Neuron (in vitro differentiated cells): ENCODE measurements around the gene PPP4R2.
"Not testable (repeated sequence)": the region's sequence is repeated elsewhere in the genome, so short reads cannot be mapped to it uniquely, and the experiment has no call there.

Experiments used
- H2AFZ ChIP-seq: one replicate; pipeline ENCODE4 v1.6.1; 2013; ENCODE audit warnings: low read depth, mild to moderate bottlenecking, inconsistent platforms, low read length, moderate library complexity
- H3K27me3 ChIP-seq: one replicate; pipeline ENCODE4 v1.6.1; 2013; ENCODE audit warnings: low read length; ENCODE audit not compliant: insufficient read depth
- H3K36me3 ChIP-seq: one replicate; pipeline ENCODE4 v1.6.1; 2013; ENCODE audit warnings: low read length; ENCODE audit not compliant: insufficient read depth
- H3K4me1 ChIP-seq: one replicate; pipeline ENCODE4 v1.6.1; 2013; ENCODE audit warnings: low read length; ENCODE audit not compliant: insufficient read depth
- H3K4me3 ChIP-seq: 2 replicates; pipeline ENCODE4 v1.5.1; 2013; ENCODE audit warnings: mild to moderate bottlenecking, low read length, moderate library complexity
- H3K9me3 ChIP-seq: one replicate; pipeline ENCODE4 v1.6.1; 2013; ENCODE audit warnings: low read length

The PPP4R2 gene

GRCh38 chr3:72991522-72991921, 5.1 kb upstream of the PPP4R2 start:
- H3K4me1 ChIP-seq: no peaks in the 10 kb centered on the region
- H3K9me3 ChIP-seq: no peaks in the 10 kb centered on the region
- no peak overlapping the region for H3K4me3 ChIP-seq
- H3K27me3 ChIP-seq: no peaks in the 10 kb centered on the region
- no peaks in the 10 kb centered on the region for H3K36me3 ChIP-seq
- H2AFZ ChIP-seq: no peak overlapping the region

- Histone ChIP-seq H3K4me3 (no peak overlapping the region), H3K4me1 (peaks cover 5% of the 10 kb centered on the region), H2AFZ (no peak overlapping the region), H3K27me3 (no peaks in the 10 kb centered on the region), H3K36me3 (peaks cover 2% of the 10 kb centered on the region), H3K9me3 (no peaks in the 10 kb centered on the region)
Measured at GRCh38 chr3:72993391-72993790, 3.2 kb upstream of the PPP4R2 start.

GRCh38 chr3:72995337-72995736, 1.3 kb upstream of the PPP4R2 start:
- Histone ChIP-seq H3K4me3 (no peak overlapping the region), H3K36me3 (peaks cover 19% of the 10 kb centered on the region), H2AFZ (no peak overlapping the region), H3K9me3 (no peaks in the 10 kb centered on the region), H3K4me1 (peaks cover 23% of the 10 kb centered on the region), H3K27me3 (no peaks in the 10 kb centered on the region)

- Histone ChIP-seq H3K27me3 (no peaks in the 10 kb centered on the region), H3K4me1 (peaks cover 23% of the 10 kb centered on the region), H2AFZ (peak overlapping the region; percentile 56), H3K9me3 (no peaks in the 10 kb centered on the region), H3K4me3 (peak overlapping the region; percentile 69), H3K36me3 (peaks cover 27% of the 10 kb centered on the region)
Measured at GRCh38 chr3:72996121-72996472, 514 bp upstream of the PPP4R2 start.

- Histone ChIP-seq H3K9me3 (no peaks in the 10 kb centered on the region), H3K4me1 (peaks cover 23% of the 10 kb centered on the region), H3K27me3 (no peaks in the 10 kb centered on the region), H3K4me3 (peak overlapping the region; percentile 69), H2AFZ (peak overlapping the region; percentile 27), H3K36me3 (peaks cover 40% of the 10 kb centered on the region)
Measured at GRCh38 chr3:72997421-72997961, 880 bp downstream of the PPP4R2 start.

GRCh38 chr3:72998466-72998865, 1.9 kb downstream of the PPP4R2 start:
- Histone ChIP-seq H3K4me1 (peaks cover 23% of the 10 kb centered on the region), H3K36me3 (peaks cover 47% of the 10 kb centered on the region), H3K9me3 (no peaks in the 10 kb centered on the region), H3K4me3 (peak overlapping the region; percentile 69), H3K27me3 (no peaks in the 10 kb centered on the region), H2AFZ (no peak overlapping the region)

GRCh38 chr3:72999951-73000350, 3.3 kb downstream of the PPP4R2 start:
- Histone ChIP-seq H3K36me3 (peaks cover 56% of the 10 kb centered on the region), H3K27me3 (no peaks in the 10 kb centered on the region), H3K4me1 (peaks cover 23% of the 10 kb centered on the region), H3K4me3 (no peak overlapping the region), H2AFZ (no peak overlapping the region), H3K9me3 (no peaks in the 10 kb centered on the region)

- Histone ChIP-seq H3K4me1 (peaks cover 20% of the 10 kb centered on the region), H3K36me3 (peaks cover 75% of the 10 kb centered on the region)
- not testable (repeated sequence) for H3K9me3 ChIP-seq, H2AFZ ChIP-seq, H3K4me3 ChIP-seq, H3K27me3 ChIP-seq
Measured at GRCh38 chr3:73003050-73003449, 6.4 kb downstream of the PPP4R2 start.

- H3K27me3 ChIP-seq: no peaks in the 10 kb centered on the region
- no peaks in the 10 kb centered on the region for H3K9me3 ChIP-seq
- H3K36me3 ChIP-seq: peaks cover 71% of the 10 kb centered on the region
- no peak overlapping the region for H2AFZ ChIP-seq
- peaks cover 8% of the 10 kb centered on the region for H3K4me1 ChIP-seq
- no peak overlapping the region for H3K4me3 ChIP-seq
Measured at GRCh38 chr3:73004316-73004715, 7.7 kb downstream of the PPP4R2 start.

GRCh38 chr3:73007992-73008712, 11.5 kb downstream of the PPP4R2 start:
- Histone ChIP-seq H3K27me3 (no peaks in the 10 kb centered on the region), H3K4me1 (no peaks in the 10 kb centered on the region), H2AFZ (no peak overlapping the region), H3K9me3 (no peaks in the 10 kb centered on the region), H3K4me3 (no peak overlapping the region), H3K36me3 (peaks cover 52% of the 10 kb centered on the region)

- H2AFZ ChIP-seq: no peak overlapping the region
- H3K27me3 ChIP-seq: no peaks in the 10 kb centered on the region
- no peak overlapping the region for H3K4me3 ChIP-seq
- peaks cover 46% of the 10 kb centered on the region for H3K36me3 ChIP-seq
- no peaks in the 10 kb centered on the region for H3K4me1 ChIP-seq
- no peaks in the 10 kb centered on the region for H3K9me3 ChIP-seq
Measured at GRCh38 chr3:73009008-73009407, 12.4 kb downstream of the PPP4R2 start.

- Histone ChIP-seq H3K36me3 (peaks cover 41% of the 10 kb centered on the region), H3K4me1 (no peaks in the 10 kb centered on the region)
Measured at GRCh38 chr3:73009750-73010149, 13.1 kb downstream of the PPP4R2 start.

GRCh38 chr3:73010158-73010557, 13.5 kb downstream of the PPP4R2 start:
- H3K4me3 ChIP-seq: no peak overlapping the region
- no peaks in the 10 kb centered on the region for H3K9me3 ChIP-seq
- H2AFZ ChIP-seq: no peak overlapping the region
- no peaks in the 10 kb centered on the region for H3K27me3 ChIP-seq
- peaks cover 42% of the 10 kb centered on the region for H3K36me3 ChIP-seq
- H3K4me1 ChIP-seq: no peaks in the 10 kb centered on the region

More at GRCh38 chr3:73009750-73010149, 13.1 kb downstream of the PPP4R2 start:
- Histone ChIP-seq H3K4me3 (no peak overlapping the region), H3K9me3 (no peaks in the 10 kb centered on the region), H3K27me3 (no peaks in the 10 kb centered on the region), H2AFZ (no peak overlapping the region)

- Histone ChIP-seq H3K9me3 (no peaks in the 10 kb centered on the region), H3K4me1 (no peaks in the 10 kb centered on the region), H3K36me3 (peaks cover 9% of the 10 kb centered on the region), H3K4me3 (no peak overlapping the region), H3K27me3 (no peaks in the 10 kb centered on the region), H2AFZ (no peak overlapping the region)
Measured at GRCh38 chr3:73018298-73018697, 21.7 kb downstream of the PPP4R2 start.
